Mesendoderm (in vitro differentiated cells): ENCODE measurements around the gene ABCA7.

ENCODE experiments used
- DNase-seq: peaks from one replicate; pipeline ENCODE4 v3.0.0; 2013
- H2AK5ac ChIP-seq: 2 replicates; pipeline ENCODE4 v1.6.1; 2013; ENCODE audit warnings: low read length, inconsistent platforms
- H2BK120ac ChIP-seq: 2 replicates; pipeline ENCODE4 v1.6.1; 2013; ENCODE audit warnings: low read depth, mild to moderate bottlenecking, low read length, moderate library complexity, mixed read lengths
- H2BK15ac ChIP-seq: replicated peaks from 2 replicates; pipeline ENCODE4 v1.6.1; 2013; ENCODE audit warnings: low read depth, mild to moderate bottlenecking, moderate library complexity
- H2BK5ac ChIP-seq: 2 replicates; pipeline ENCODE4 v1.6.1; 2013; ENCODE audit warnings: low read length, inconsistent platforms
- H3K18ac ChIP-seq: 2 replicates; pipeline ENCODE4 v1.6.1; 2013; ENCODE audit warnings: mild to moderate bottlenecking, low read length, mixed read lengths
- H3K23ac ChIP-seq: one replicate; pipeline ENCODE4 v1.6.1; 2013; ENCODE audit warnings: low read length
- H3K27ac ChIP-seq: 2 replicates; pipeline ENCODE4 v1.5.1; 2013; ENCODE audit warnings: low read depth, mild to moderate bottlenecking, inconsistent platforms, low read length, moderate library complexity
- H3K27me3 ChIP-seq: 2 replicates; pipeline ENCODE4 v1.6.1; 2013; ENCODE audit warnings: low read length, control low read depth, mild to moderate bottlenecking, inconsistent platforms; ENCODE audit not compliant: insufficient read depth, poor library complexity
- H3K36me3 ChIP-seq: 2 replicates; pipeline ENCODE4 v1.6.1; 2013; ENCODE audit warnings: low read length, inconsistent platforms; ENCODE audit not compliant: control insufficient read depth, insufficient read depth
- H3K4ac ChIP-seq: one replicate; pipeline ENCODE4 v1.6.1; 2013; ENCODE audit warnings: low read depth, mild to moderate bottlenecking, low read length, moderate library complexity
- H3K4me1 ChIP-seq: 2 replicates; pipeline ENCODE4 v1.6.1; 2013; ENCODE audit warnings: low read depth, low read length, inconsistent platforms; ENCODE audit not compliant: control insufficient read depth
- H3K4me2 ChIP-seq: 2 replicates; pipeline ENCODE4 v1.6.1; 2013; ENCODE audit warnings: low read length
- H3K4me3 ChIP-seq: 2 replicates; pipeline ENCODE4 v1.5.1; 2013; ENCODE audit warnings: mild to moderate bottlenecking, low read length
- H3K56ac ChIP-seq: one replicate; pipeline ENCODE4 v1.6.1; 2013; ENCODE audit warnings: low read length
- H3K79me1 ChIP-seq: 2 replicates; pipeline ENCODE4 v1.6.1; 2013; ENCODE audit warnings: low read length, inconsistent platforms
- H3K79me2 ChIP-seq: 2 replicates; pipeline ENCODE4 v1.6.1; 2013; ENCODE audit warnings: mild to moderate bottlenecking, low read length; ENCODE audit not compliant: control insufficient read depth, insufficient read depth
- H3K9ac ChIP-seq: 2 replicates; pipeline ENCODE4 v1.6.1; 2013; ENCODE audit warnings: low read length, inconsistent platforms
- H4K5ac ChIP-seq: one replicate; pipeline ENCODE4 v1.6.1; 2013; ENCODE audit warnings: low read length
- H4K8ac ChIP-seq: one replicate; pipeline ENCODE4 v1.6.1; 2013; ENCODE audit warnings: low read depth, mild to moderate bottlenecking, control low read depth, low read length, moderate library complexity
- WGBS: extraction: QIAGEN DNeasy Blood & Tissue Kit; methylation state at CpG from one replicate; pipeline ENCODE4 v1.1.7; 2013; ENCODE audit warnings: low lambda C conversion rate, missing lambda C conversion rate; ENCODE audit not compliant: insufficient coverage; ENCODE audit errors: extremely low coverage; 5-methylcytosine and 5-hydroxymethylcytosine counted together

The ABCA7 gene

GRCh38 chr19:1000591-1001537, 39.0 kb upstream of the ABCA7 start:
- Histone ChIP-seq H3K18ac (no peak overlapping the region), H3K4ac (no peak overlapping the region), H4K8ac (no peak overlapping the region), H3K4me3 (no peak overlapping the region), H2BK15ac (no peak overlapping the region), H3K23ac (no peak overlapping the region), H3K36me3 (no peaks in the 10 kb centered on the region), H3K4me1 (no peaks in the 10 kb centered on the region), H3K79me2 (no peaks in the 10 kb centered on the region), H3K4me2 (no peak overlapping the region), H4K5ac (no peak overlapping the region), H3K79me1 (no peaks in the 10 kb centered on the region), H3K9ac (no peak overlapping the region), H2AK5ac (no peak overlapping the region), H3K27ac (no peak overlapping the region), H3K27me3 (peaks cover 5% of the 10 kb centered on the region), H3K56ac (peak overlapping the region; percentile 49), H2BK120ac (no peak overlapping the region), H2BK5ac (no peak overlapping the region)
- no CpG with 5 or more reads among the region's 73 CpGs for WGBS
- DNase-seq: no peak

DNA sequence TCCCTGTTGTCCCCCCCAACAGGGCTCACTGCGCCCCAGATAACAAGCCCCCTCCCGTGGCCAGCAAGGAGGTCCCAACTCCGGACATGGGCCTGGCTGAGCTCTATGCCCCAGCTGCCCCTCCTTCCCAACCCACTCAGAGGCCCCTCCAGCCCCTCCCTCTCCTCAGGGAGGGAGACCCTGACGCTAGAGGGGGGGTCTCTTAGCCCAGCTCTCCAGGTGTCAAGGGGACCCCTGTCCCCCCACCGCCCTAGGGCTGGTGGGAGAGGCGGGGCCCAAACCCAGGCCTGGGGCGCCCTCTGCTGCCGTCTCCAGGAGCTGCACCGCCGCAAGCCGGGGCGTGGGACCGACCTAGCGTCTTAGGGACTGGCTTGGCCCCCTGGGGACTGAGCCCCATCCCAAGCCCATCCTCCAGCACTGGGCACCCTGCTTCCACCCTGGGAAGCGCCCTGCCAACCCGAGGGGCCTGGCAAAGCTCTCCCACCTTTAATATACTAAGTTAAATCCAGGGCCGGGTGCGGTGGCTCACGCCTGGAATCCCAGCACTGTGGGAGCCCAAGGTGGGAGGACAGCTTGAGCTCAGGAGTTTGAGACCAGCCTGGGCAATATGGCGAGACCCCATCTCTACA, 38.3 kb upstream of the ABCA7 start:
- Histone ChIP-seq H3K4me2 (no peak overlapping the region), H3K9ac (no peak overlapping the region), H3K36me3 (no peaks in the 10 kb centered on the region), H3K18ac (no peak overlapping the region), H3K27ac (no peak overlapping the region), H3K27me3 (peaks cover 5% of the 10 kb centered on the region), H3K79me2 (no peaks in the 10 kb centered on the region), H3K56ac (no peak overlapping the region), H2BK5ac (no peak overlapping the region), H3K4me1 (no peaks in the 10 kb centered on the region), H3K4ac (no peak overlapping the region), H4K5ac (no peak overlapping the region), H2BK15ac (no peak overlapping the region), H4K8ac (no peak overlapping the region), H3K79me1 (no peaks in the 10 kb centered on the region), H3K23ac (no peak overlapping the region), H2AK5ac (no peak overlapping the region), H2BK120ac (no peak overlapping the region), H3K4me3 (no peak overlapping the region)
- DNase-seq: peak; percentile 55
- no CpG with 5 or more reads among the region's 20 CpGs for WGBS

DNA sequence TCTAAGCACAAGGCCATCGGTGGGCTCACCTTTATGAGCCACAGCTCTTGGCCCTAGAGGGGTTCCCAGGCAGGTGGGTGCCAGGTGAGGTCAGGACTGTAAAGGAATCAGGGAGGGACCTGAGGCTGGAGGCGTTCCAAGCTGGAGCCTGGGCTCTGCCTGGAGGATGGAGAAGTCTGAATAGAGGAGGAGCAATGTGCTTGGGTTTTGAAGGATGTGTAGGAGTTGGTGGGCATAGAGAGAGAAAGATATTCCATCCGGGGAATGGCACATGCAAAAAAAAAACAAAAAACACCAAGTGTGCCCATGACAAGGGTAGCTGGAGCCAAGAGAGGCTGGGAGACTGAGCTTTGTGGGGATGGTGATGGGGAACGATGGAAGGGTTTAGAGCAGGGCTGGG, 37.3 kb upstream of the ABCA7 start:
- Histone ChIP-seq H2AK5ac (no peak overlapping the region), H3K4me1 (no peaks in the 10 kb centered on the region), H3K79me2 (no peaks in the 10 kb centered on the region), H2BK5ac (no peak overlapping the region), H4K5ac (no peak overlapping the region), H2BK15ac (no peak overlapping the region), H3K18ac (no peak overlapping the region), H3K23ac (no peak overlapping the region), H4K8ac (no peak overlapping the region), H3K4me3 (no peak overlapping the region), H3K9ac (no peak overlapping the region), H3K27ac (no peak overlapping the region), H3K4ac (no peak overlapping the region), H3K27me3 (peaks cover 5% of the 10 kb centered on the region), H2BK120ac (no peak overlapping the region), H3K79me1 (no peaks in the 10 kb centered on the region), H3K36me3 (no peaks in the 10 kb centered on the region), H3K4me2 (no peak overlapping the region), H3K56ac (no peak overlapping the region)
- WGBS: no CpG with 5 or more reads among the region's 4 CpGs
- DNase-seq: no peak

DNA sequence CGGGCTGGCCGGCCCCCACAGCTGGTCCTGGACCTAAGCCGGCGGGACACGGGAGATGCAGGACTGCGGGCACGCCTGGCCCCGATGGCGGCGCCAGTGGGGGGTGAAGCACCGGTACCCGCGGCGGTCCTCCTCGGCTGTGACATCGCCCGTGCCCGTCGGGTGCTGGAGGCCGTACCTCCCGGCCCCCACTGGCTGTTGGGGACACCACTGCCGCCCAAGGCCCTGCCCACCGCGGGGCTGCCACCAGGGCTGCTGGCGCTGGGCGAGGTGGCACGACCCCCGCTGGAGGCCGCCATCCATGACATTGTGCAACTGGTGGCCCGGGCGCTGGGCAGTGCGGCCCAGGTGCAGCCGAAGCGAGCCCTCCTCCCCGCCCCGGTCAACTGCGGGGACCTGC, 36.6 kb upstream of the ABCA7 start:
- Histone ChIP-seq H3K56ac (no peak overlapping the region), H2BK120ac (no peak overlapping the region), H3K36me3 (no peaks in the 10 kb centered on the region), H3K4me3 (no peak overlapping the region), H3K27me3 (peaks cover 5% of the 10 kb centered on the region), H4K5ac (no peak overlapping the region), H4K8ac (no peak overlapping the region), H3K9ac (no peak overlapping the region), H3K23ac (no peak overlapping the region), H2BK5ac (no peak overlapping the region), H3K79me1 (no peaks in the 10 kb centered on the region), H3K4ac (no peak overlapping the region), H2AK5ac (no peak overlapping the region), H3K18ac (no peak overlapping the region), H3K27ac (no peak overlapping the region), H2BK15ac (no peak overlapping the region), H3K4me1 (no peaks in the 10 kb centered on the region), H3K79me2 (no peaks in the 10 kb centered on the region), H3K4me2 (no peak overlapping the region)
- DNase-seq: no peak
- WGBS: no CpG with 5 or more reads among the region's 37 CpGs

- H3K56ac ChIP-seq: no peak overlapping the region
- no peak overlapping the region for H3K9ac ChIP-seq
- H3K4me3 ChIP-seq: no peak overlapping the region
- peaks cover 5% of the 10 kb centered on the region for H3K27me3 ChIP-seq
- H3K79me2 ChIP-seq: no peaks in the 10 kb centered on the region
- H4K8ac ChIP-seq: no peak overlapping the region
- no peak overlapping the region for H3K27ac ChIP-seq
- H4K5ac ChIP-seq: no peak overlapping the region
- no peak overlapping the region for H2BK15ac ChIP-seq
- no peak overlapping the region for H3K18ac ChIP-seq
- no peaks in the 10 kb centered on the region for H3K79me1 ChIP-seq
- H3K23ac ChIP-seq: no peak overlapping the region
- H2BK120ac ChIP-seq: no peak overlapping the region
- no peak overlapping the region for H3K4me2 ChIP-seq
- H2BK5ac ChIP-seq: no peak overlapping the region
- no peak for DNase-seq
- H3K4me1 ChIP-seq: no peaks in the 10 kb centered on the region
- H3K4ac ChIP-seq: no peak overlapping the region
- H3K36me3 ChIP-seq: no peaks in the 10 kb centered on the region
- WGBS: no CpG with 5 or more reads among the region's 32 CpGs
- H2AK5ac ChIP-seq: no peak overlapping the region
Measured at GRCh38 chr19:1004204-1004802, 35.6 kb upstream of the ABCA7 start.
